K562 (cell line): ENCODE data around the gene MAGI1. TPM values are rescaled to one million over a fixed set of nuclear protein-coding genes. Genes with fewer than 3 reads are reported as not detected.

Experiments
- ATAC-seq: fragments of 200-7000 bp; cut with Tn5 transposase; 3 replicates; pipeline ENCODE4 v1.9.1; 2020; ENCODE audit warnings: moderate library complexity
- BruUV-seq: library from RNA; stranded (reverse); fragments of 400-500 nt; replicated peaks from 2 replicates; lab custom pipeline; 2021; lab: Mats Ljungman, UMichigan
- CTCF ChIA-PET: fragments of 300-600 bp; formaldehyde crosslinking; extraction: SDS; loops from one replicate; lab custom pipeline; 2021; ENCODE audit warnings: low intra/inter-chr PET ratio; lab: Yijun Ruan, JAX
- POLR2A ChIA-PET: fragments of 300-600, 350-650 bp; sonication (Branson Sonifier 250); formaldehyde crosslinking; extraction: SDS; loops from one replicate; lab custom pipeline; 2021; ENCODE audit warnings: antibody characterized with exemption, inconsistent platforms; lab: Yijun Ruan, JAX
- DNase-seq, 4 experiments: peaks; one replicate each; pipeline versions ENCODE4 v3.0.0 to v3.0.0-alpha.2; 2011 to 2018; ENCODE audit warnings: low spot score in 3 of 4, mixed read lengths in 3 of 4; ENCODE audit errors: extremely low read depth in 1 of 4
- FAIRE-seq: peaks from 2 replicates; lab custom pipeline; 2011; peaks lifted over from hg19 to GRCh38; lab: Jason Lieb, UNC
- H2AFZ ChIP-seq: 2 replicates; pipeline ENCODE4 v1.6.0; 2011; ENCODE audit warnings: low read depth, low read length, control low read depth, inconsistent platforms
- H3K27ac ChIP-seq: fragments of 200-600 bp; 3 replicates; pipeline ENCODE4 v1.8.0; 2011; ENCODE audit warnings: low read depth, mild to moderate bottlenecking, control low read depth, inconsistent platforms, low read length, moderate library complexity, mixed read lengths; ENCODE audit errors: extremely low read depth
- H3K27me3 ChIP-seq, 2 experiments: fragments of 300-600 bp in 1 of 2; 2 replicates in 1 of 2; 3 replicates in 1 of 2; pipeline versions ENCODE4 v1.6.0 to v1.8.0; 2011; ENCODE audit warnings: inconsistent platforms in 2 of 2, low read length in 2 of 2, mild to moderate bottlenecking in 1 of 2, mixed read lengths in 1 of 2, moderate library complexity in 1 of 2; ENCODE audit not compliant: control insufficient read depth in 2 of 2, insufficient read depth in 2 of 2
- H3K36me3 ChIP-seq: fragments of 300-600 bp; 3 replicates; pipeline ENCODE4 v1.8.0; 2011; ENCODE audit warnings: mild to moderate bottlenecking, low read length, inconsistent platforms; ENCODE audit not compliant: control insufficient read depth, insufficient read depth
- H3K4me1 ChIP-seq, 2 experiments: fragments of 200-600 bp in 1 of 2; replicated peaks in 1 of 2; 2 replicates in 1 of 2; 3 replicates in 1 of 2; pipeline versions ENCODE4 v1.5.1 to v1.8.0; 2011; ENCODE audit warnings: inconsistent platforms in 2 of 2, low read length in 2 of 2, mild to moderate bottlenecking in 1 of 2, mixed read lengths in 1 of 2, moderate library complexity in 1 of 2; ENCODE audit not compliant: control insufficient read depth in 2 of 2, insufficient read depth in 2 of 2
- H3K4me2 ChIP-seq: 2 replicates; pipeline ENCODE4 v1.6.1; 2011; ENCODE audit warnings: low read length, control low read depth, inconsistent platforms, mixed read lengths; ENCODE audit not compliant: insufficient read depth
- H3K4me3 ChIP-seq: fragments of 200-600 bp; sonication (generic), shearing (Covaris generic); 2 replicates; pipeline ENCODE4 v1.5.1; 2016; ENCODE audit warnings: control low read depth, inconsistent platforms
- H3K79me2 ChIP-seq: fragments of 200-600 bp; 3 replicates; pipeline ENCODE4 v1.8.0; 2011; ENCODE audit warnings: low read length, inconsistent platforms; ENCODE audit not compliant: control insufficient read depth, insufficient read depth
- H3K9ac ChIP-seq, 2 experiments: 2 replicates each; pipeline versions ENCODE4 v1.6.0 to v1.6.1; 2011; ENCODE audit warnings: low read depth in 2 of 2, low read length in 2 of 2, control low read depth in 1 of 2, inconsistent platforms in 1 of 2, mild to moderate bottlenecking in 1 of 2, mixed read lengths in 1 of 2; ENCODE audit not compliant: insufficient read depth in 1 of 2
- H3K9me1 ChIP-seq: one replicate; pipeline ENCODE4 v1.6.0; 2011; ENCODE audit warnings: inconsistent platforms, mild to moderate bottlenecking, low read length, moderate library complexity; ENCODE audit not compliant: control insufficient read depth, insufficient read depth
- H3K9me3 ChIP-seq: replicated peaks from 2 replicates; pipeline ENCODE4 v1.5.1; 2011; ENCODE audit warnings: low read depth, low read length, inconsistent platforms; ENCODE audit not compliant: control insufficient read depth, insufficient read depth
- H4K20me1 ChIP-seq: replicated peaks from 2 replicates; pipeline ENCODE4 v1.6.1; 2011; ENCODE audit warnings: low read length, inconsistent platforms, mixed read lengths; ENCODE audit not compliant: control insufficient read depth, insufficient read depth
- ATF7 ChIP-seq: fragments of 450-650 bp; IDR thresholded peaks from 2 replicates; pipeline ENCODE4 v1.7.1; 2014; ENCODE audit warnings: mild to moderate bottlenecking, moderate library complexity
- CEBPB ChIP-seq: fragments of 450-650 bp; IDR thresholded peaks from 2 replicates; pipeline ENCODE4 v1.6.1; 2016; ENCODE audit warnings: missing genetic modification characterization, missing compliant biosample characterization
- CXXC5 ChIP-seq: fragments of 250-450 bp; sonication (Bioruptor Pico); IDR thresholded peaks from 2 replicates; pipeline ENCODE4 v1.8.0; 2022; ENCODE audit warnings: inconsistent platforms, mild to moderate bottlenecking, moderate library complexity
- ETV1 ChIP-seq: fragments of 450-650 bp; conservative IDR thresholded peaks from 2 replicates; pipeline ENCODE4 v1.6.1; 2016; ENCODE audit warnings: missing genetic modification characterization, control low read depth, low read depth, missing compliant biosample characterization
- FIP1L1 ChIP-seq: fragments of 200-400 bp; formaldehyde crosslinking; IDR thresholded peaks from 2 replicates; pipeline ENCODE4 v1.6.1; 2018; ENCODE audit warnings: mild to moderate bottlenecking, low read depth, low read length; ENCODE audit not compliant: poor library complexity, severe bottlenecking
- KDM5B ChIP-seq: fragments of 200-600 bp; sonication (generic); IDR thresholded peaks from 2 replicates; pipeline ENCODE4 v1.6.1; 2012; ENCODE audit warnings: low read depth, mild to moderate bottlenecking, moderate library complexity, low read length, control low read depth, inconsistent platforms; ENCODE audit not compliant: insufficient replicate concordance
- NFE2L1 ChIP-seq: fragments of 450-650 bp; IDR thresholded peaks from 2 replicates; pipeline ENCODE4 v1.6.1; 2016; ENCODE audit warnings: missing genetic modification characterization, low read depth, mild to moderate bottlenecking, missing compliant biosample characterization, moderate library complexity, borderline replicate concordance
- RBM17 ChIP-seq: fragments of 200-400 bp; formaldehyde crosslinking; IDR thresholded peaks from 2 replicates; pipeline ENCODE4 v1.6.1; 2017; ENCODE audit warnings: low read depth, mild to moderate bottlenecking, low read length, borderline replicate concordance
- WGBS: fragments of 100-300 bp; shearing (Covaris generic); methylation state at CpG from one replicate; pipeline ENCODE4 v1.1.6; 2016; ENCODE audit warnings: low coverage, mixed read lengths; ENCODE audit not compliant: insufficient coverage; ENCODE audit errors: missing lambda C conversion rate; 5-methylcytosine and 5-hydroxymethylcytosine counted together
- in situ Hi-C: fragments of 300-500 bp; cut with MboI; formaldehyde crosslinking; loops from 4 replicates; pipeline ENCODE4 v1.15.0; 2018; ENCODE audit warnings: inconsistent platforms, mixed read lengths
- intact Hi-C: fragments of 100-400 bp; cut with micrococcal nuclease; formaldehyde crosslinking; loops from 2 replicates; pipeline ENCODE4 v1.14.2; 2022
- polyA plus RNA-seq, 8 experiments: library from polyadenylated mRNA; depleted of rRNA in 4 of 8; stranded (reverse) in 5 of 8; unstranded in 3 of 8; fragments of >200 nt; fragmentation: Nextera tagmentation in 2 of 8; fragmentation: Illumina TruSeq in 1 of 8; extraction: Ambion mirVana in 2 of 8; extraction: Trizol in 1 of 8; gene quantifications; 2 replicates each; pipeline versions ENCODE4 v1.2.1 to v1.2.3, GENCODE V29; 2011 to 2014; ENCODE audit warnings: inconsistent platforms in 1 of 8, missing spikeins in 1 of 8
- total RNA-seq, 7 experiments: library from RNA; depleted of rRNA in 6 of 7; stranded (reverse); fragments of >200 nt in 6 of 7; fragmentation: Illumina TruSeq in 2 of 7; extraction: Trizol in 2 of 7; gene quantifications; 2 replicates each; pipeline versions ENCODE4 v1.2.1 to v1.2.3, GENCODE V29; 2011 to 2021; ENCODE audit warnings: low replicate concordance in 1 of 7
- TF ChIP-seq, protein P1 (sequence below): fragments of 250-450 bp; sonication (Bioruptor Pico); IDR thresholded peaks from 2 replicates; pipeline ENCODE4 v1.4.0; 2020
- TF ChIP-seq, protein P2 (sequence below): fragments of 450-650 bp; formaldehyde crosslinking; conservative IDR thresholded peaks from 2 replicates; pipeline ENCODE4 v1.4.0; 2022; ENCODE audit warnings: mild to moderate bottlenecking, missing genetic modification characterization
- TF ChIP-seq, protein P3 (sequence below): IDR thresholded peaks from 2 replicates; pipeline ENCODE4 v1.6.1; 2011; ENCODE audit warnings: borderline replicate concordance, low read depth, mild to moderate bottlenecking, moderate library complexity, low read length; ENCODE audit not compliant: insufficient read depth, poor library complexity, severe bottlenecking
- TF ChIP-seq, protein P4 (sequence below): fragments of 250-450 bp; sonication (Bioruptor Pico); IDR thresholded peaks from 2 replicates; pipeline ENCODE4 v1.4.0; 2020; ENCODE audit warnings: mild to moderate bottlenecking, moderate library complexity

Gene MAGI1
- total and polyA plus RNA-seq, 9 of the 15 experiments (the other 6 are each of a cell fraction or from before 2014, with no cell fraction given), result 7.8 to 59.4 (median 43.2) TPM

DNA sequence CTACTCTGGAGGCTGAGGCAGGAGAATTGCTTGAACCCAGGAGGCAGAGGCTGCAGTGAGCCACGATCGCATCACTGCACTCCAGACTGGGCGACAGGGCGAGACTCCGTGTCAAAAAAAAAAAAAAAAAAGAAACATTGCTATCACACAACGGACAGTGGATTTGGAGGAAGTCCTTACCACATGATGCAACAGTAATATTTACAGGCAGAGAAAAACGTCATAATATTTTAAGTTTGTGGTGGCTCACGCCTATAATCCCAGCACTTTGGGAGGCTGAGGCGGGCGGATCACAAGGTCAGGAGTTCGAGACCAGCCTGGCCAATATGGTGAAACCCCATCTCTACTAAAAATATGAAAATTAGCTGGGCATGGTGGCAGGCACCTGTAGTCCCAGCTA lies 473.0 kb downstream of the MAGI1 start (continued):
- TF ChIP-seq, protein P1, sequence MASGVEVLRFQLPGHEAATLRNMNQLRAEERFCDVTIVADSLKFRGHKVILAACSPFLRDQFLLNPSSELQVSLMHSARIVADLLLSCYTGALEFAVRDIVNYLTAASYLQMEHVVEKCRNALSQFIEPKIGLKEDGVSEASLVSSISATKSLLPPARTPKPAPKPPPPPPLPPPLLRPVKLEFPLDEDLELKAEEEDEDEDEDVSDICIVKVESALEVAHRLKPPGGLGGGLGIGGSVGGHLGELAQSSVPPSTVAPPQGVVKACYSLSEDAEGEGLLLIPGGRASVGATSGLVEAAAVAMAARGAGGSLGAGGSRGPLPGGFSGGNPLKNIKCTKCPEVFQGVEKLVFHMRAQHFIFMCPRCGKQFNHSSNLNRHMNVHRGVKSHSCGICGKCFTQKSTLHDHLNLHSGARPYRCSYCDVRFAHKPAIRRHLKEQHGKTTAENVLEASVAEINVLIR, result peak; percentile 44; the same call in 1 of the 2 replicates
- peak; percentile 60; the same call in 1 of the 2 replicates for TF ChIP-seq ATF7
- TF ChIP-seq CXXC5 (CRISPR knock-in tag), result peak; percentile 46; the same call in 1 of the 2 replicates
- peak; percentile 45; the same call in 1 of the 2 replicates for TF ChIP-seq CEBPB (tag)

DNA sequence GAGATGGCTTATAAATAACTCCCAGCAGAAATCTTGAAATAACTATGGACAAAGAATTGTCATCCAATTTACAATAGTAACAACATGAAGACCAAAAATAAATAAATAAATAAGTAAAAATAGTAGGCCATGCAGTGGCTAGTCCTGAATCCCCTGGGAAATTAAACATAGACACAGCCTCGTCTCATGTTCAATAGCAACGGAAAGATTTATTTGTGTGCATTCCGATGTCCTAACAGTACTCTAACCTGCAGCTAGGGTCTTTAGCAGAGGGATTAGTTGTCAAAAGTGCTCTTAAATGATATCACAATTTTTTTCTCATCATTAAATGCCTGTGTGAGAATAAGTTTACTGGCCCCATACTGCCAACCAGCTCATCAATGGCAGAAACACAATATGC lies 474.2 kb downstream of the MAGI1 start:
- Histone ChIP-seq H4K20me1 (no peaks in the 10 kb centered on the region), H2AFZ (peak overlapping the region; percentile 49), H3K9me1 (no peaks in the 10 kb centered on the region), H3K36me3 (no peaks in the 10 kb centered on the region; the same call in 2 of the 3 replicates), H3K4me1 (peaks cover 7 to 52% of the 10 kb centered on the region in 2 experiments; a peak in 4 of 5 replicates), H3K79me2 (peaks cover 83% of the 10 kb centered on the region), H3K9ac (no peak overlapping the region), H3K27ac (no peak overlapping the region), H3K4me3 (no peak overlapping the region), H3K9me3 (no peaks in the 10 kb centered on the region), H3K4me2 (peak overlapping the region; percentile 30), H3K27me3 (no peaks in the 10 kb centered on the region)
- in situ Hi-C loops, result no loop called here
- POLR2A ChIA-PET, result no interaction called here
- intact Hi-C loops, result loop anchor here (10.0 kb wide), 2 partner anchors 60 to 110 kb away; no protein-coding TSS in a partner anchor
- no peak for ATAC-seq
- DNase-seq, result no peak
- BruUV-seq, result no TSS peak
- no peak for FAIRE-seq
- CTCF ChIA-PET, result no interaction called here
- WGBS, result 61% methylated on average over 3 of the region's 3 CpGs
- TF ChIP-seq, protein P2, sequence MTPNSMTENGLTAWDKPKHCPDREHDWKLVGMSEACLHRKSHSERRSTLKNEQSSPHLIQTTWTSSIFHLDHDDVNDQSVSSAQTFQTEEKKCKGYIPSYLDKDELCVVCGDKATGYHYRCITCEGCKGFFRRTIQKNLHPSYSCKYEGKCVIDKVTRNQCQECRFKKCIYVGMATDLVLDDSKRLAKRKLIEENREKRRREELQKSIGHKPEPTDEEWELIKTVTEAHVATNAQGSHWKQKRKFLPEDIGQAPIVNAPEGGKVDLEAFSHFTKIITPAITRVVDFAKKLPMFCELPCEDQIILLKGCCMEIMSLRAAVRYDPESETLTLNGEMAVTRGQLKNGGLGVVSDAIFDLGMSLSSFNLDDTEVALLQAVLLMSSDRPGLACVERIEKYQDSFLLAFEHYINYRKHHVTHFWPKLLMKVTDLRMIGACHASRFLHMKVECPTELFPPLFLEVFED (CRISPR knock-in tag), result no peak
- TF ChIP-seq, protein P3, sequence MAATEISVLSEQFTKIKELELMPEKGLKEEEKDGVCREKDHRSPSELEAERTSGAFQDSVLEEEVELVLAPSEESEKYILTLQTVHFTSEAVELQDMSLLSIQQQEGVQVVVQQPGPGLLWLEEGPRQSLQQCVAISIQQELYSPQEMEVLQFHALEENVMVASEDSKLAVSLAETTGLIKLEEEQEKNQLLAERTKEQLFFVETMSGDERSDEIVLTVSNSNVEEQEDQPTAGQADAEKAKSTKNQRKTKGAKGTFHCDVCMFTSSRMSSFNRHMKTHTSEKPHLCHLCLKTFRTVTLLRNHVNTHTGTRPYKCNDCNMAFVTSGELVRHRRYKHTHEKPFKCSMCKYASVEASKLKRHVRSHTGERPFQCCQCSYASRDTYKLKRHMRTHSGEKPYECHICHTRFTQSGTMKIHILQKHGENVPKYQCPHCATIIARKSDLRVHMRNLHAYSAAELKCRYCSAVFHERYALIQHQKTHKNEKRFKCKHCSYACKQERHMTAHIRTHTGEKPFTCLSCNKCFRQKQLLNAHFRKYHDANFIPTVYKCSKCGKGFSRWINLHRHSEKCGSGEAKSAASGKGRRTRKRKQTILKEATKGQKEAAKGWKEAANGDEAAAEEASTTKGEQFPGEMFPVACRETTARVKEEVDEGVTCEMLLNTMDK, result no peak
- TF ChIP-seq KDM5B (no peak), FIP1L1 (no peak), RBM17 (no peak), NFE2L1 (tag) (no peak), ETV1 (tag) (no peak)
- TF ChIP-seq, protein P4, sequence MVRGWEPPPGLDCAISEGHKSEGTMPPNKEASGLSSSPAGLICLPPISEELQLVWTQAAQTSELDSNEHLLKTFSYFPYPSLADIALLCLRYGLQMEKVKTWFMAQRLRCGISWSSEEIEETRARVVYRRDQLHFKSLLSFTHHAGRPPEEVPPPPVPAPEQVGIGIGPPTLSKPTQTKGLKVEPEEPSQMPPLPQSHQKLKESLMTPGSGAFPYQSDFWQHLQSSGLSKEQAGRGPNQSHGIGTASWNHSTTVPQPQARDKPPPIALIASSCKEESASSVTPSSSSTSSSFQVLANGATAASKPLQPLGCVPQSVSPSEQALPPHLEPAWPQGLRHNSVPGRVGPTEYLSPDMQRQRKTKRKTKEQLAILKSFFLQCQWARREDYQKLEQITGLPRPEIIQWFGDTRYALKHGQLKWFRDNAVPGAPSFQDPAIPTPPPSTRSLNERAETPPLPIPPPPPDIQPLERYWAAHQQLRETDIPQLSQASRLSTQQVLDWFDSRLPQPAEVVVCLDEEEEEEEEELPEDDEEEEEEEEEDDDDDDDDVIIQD (CRISPR knock-in tag), result no peak
- TF ChIP-seq, protein P1, result no peak
